NOMO-1 treated with DMSO at 0.1 percent for 48 hours (cell line): ENCODE results near the gene CCT2.

Experiments used
- DNase-seq: peaks from one replicate; lab custom pipeline; 2025; ENCODE audit not compliant: unreplicated experiment; lab: John Stamatoyannopoulos, UW

The CCT2 gene

GRCh38 chr12:69585189-69586062 lies at the start of gene CCT2:
Gene CCT2 (plus strand): TSS chr12:69585459. CDS start chr12:69585522, 63 bp downstream.
- peak; percentile 92 for DNase-seq

- DNase-seq, result no peak
Measured at GRCh38 chr12:69540987-69541386, 44.3 kb upstream of the CCT2 start.

GRCh38 chr12:69544087-69544486 lies 41.2 kb upstream of the CCT2 start:
- DNase-seq, result no peak

GRCh38 chr12:69545081-69545480 lies 40.2 kb upstream of the CCT2 start:
- peak; percentile 5 for DNase-seq

GRCh38 chr12:69546693-69547438 lies 38.4 kb upstream of the CCT2 start:
- no peak for DNase-seq

GRCh38 chr12:69548687-69549086 lies 36.6 kb upstream of the CCT2 start:
- no peak for DNase-seq

- DNase-seq, result no peak
Measured at GRCh38 chr12:69550569-69551350, 34.5 kb upstream of the CCT2 start.

GRCh38 chr12:69553628-69554248 lies 31.5 kb upstream of the CCT2 start:
- no peak for DNase-seq

- DNase-seq, result no peak
Measured at GRCh38 chr12:69555461-69555860, 29.8 kb upstream of the CCT2 start.

- DNase-seq, result no peak
Measured at GRCh38 chr12:69556383-69556782, 28.9 kb upstream of the CCT2 start.

GRCh38 chr12:69563166-69563762 lies 22.0 kb upstream of the CCT2 start:
- DNase-seq, result no peak

GRCh38 chr12:69566603-69567002 lies 18.7 kb upstream of the CCT2 start:
- no peak for DNase-seq

GRCh38 chr12:69569236-69569635 lies 16.0 kb upstream of the CCT2 start:
- no peak for DNase-seq

GRCh38 chr12:69570000-69570516 lies 15.2 kb upstream of the CCT2 start:
- no peak for DNase-seq

GRCh38 chr12:69570545-69571399 lies 14.5 kb upstream of the CCT2 start:
- DNase-seq, result peak; percentile 55

- DNase-seq, result no peak
Measured at GRCh38 chr12:69575346-69575745, 9.9 kb upstream of the CCT2 start.

- peak; percentile 32 for DNase-seq
Measured at GRCh38 chr12:69578283-69578682, 7.0 kb upstream of the CCT2 start.

GRCh38 chr12:69579029-69579428 lies 6.2 kb upstream of the CCT2 start:
- DNase-seq, result no peak

- no peak for DNase-seq
Measured at GRCh38 chr12:69580074-69580473, 5.2 kb upstream of the CCT2 start.
